ENCODE measurements around the gene TNRC6B.

GRCh38 chr22:40322818-40323447 lies 145.2 kb downstream of the TNRC6B start:
- TF ChIP-seq CTCF (conservative IDR thresholded peaks at IDR 0.05 in 1 of 2, IDR thresholded peaks at IDR 0.05 in 1 of 2; ENCODE audit: extremely low read depth in 1 of 2, insufficient read depth in 1 of 2, low read depth in 1 of 2, low read length in 2 of 2) (no peak), EZH2 (IDR thresholded peaks at IDR 0.05; ENCODE audit: borderline replicate concordance, low read length) (no peak)

Data from mammary epithelial cell (primary cell).